ENCODE data around the gene PKP2. TPM values are rescaled to one million over a fixed set of nuclear protein-coding genes. Genes with fewer than 3 reads are reported as not detected.

Gene PKP2
- total and polyA plus RNA-seq, 2 donors from 2014 or later = 4.3 to 7.6 TPM

- H3K9me3 ChIP-seq (ENCODE audit: control insufficient read depth in 2 of 3, insufficient read depth in 1 of 3, low read length in 3 of 3) = no peaks in the 10 kb centered on the region
- no peaks in the 10 kb centered on the region for H3K36me3 ChIP-seq (ENCODE audit: control insufficient read depth in 2 of 3, insufficient read depth in 3 of 3, low read length in 3 of 3)
- no peaks in the 10 kb centered on the region for H3K27me3 ChIP-seq (ENCODE audit: control insufficient read depth, insufficient read depth, low read length)
- TF ChIP-seq CTCF (IDR thresholded peaks at IDR 0.05; ENCODE audit: borderline replicate concordance, extremely low read depth, insufficient read depth) = no peak
- H3K27ac ChIP-seq (ENCODE audit: low read depth in 2 of 2, low read length in 2 of 2) = no peak overlapping the region
- H3K4me1 ChIP-seq (ENCODE audit: control insufficient read depth in 2 of 3, insufficient read depth in 2 of 3, low read depth in 1 of 3, low read length in 3 of 3) = no peaks in the 10 kb centered on the region
- H3K4me3 ChIP-seq (ENCODE audit: low read length in 3 of 3) = no peak overlapping the region
- FAIRE-seq = no peak
- H3K9ac ChIP-seq (ENCODE audit: low read length in 3 of 3) = no peak overlapping the region
- DNase-seq = no peak
- intact Hi-C loops (cut with DNase I) = loop anchor here (10.0 kb wide), 2 partner anchors 153 to 1253 kb away; no protein-coding TSS in a partner anchor
Observed at GRCh38 chr12:32761716-32762115, 134.9 kb downstream of the PKP2 start.

- FAIRE-seq (no peak), DNase-seq (no peak)
- H3K9ac ChIP-seq (ENCODE audit: low read length in 3 of 3) = no peak overlapping the region
- intact Hi-C loops (cut with DNase I) = no loop called here
- TF ChIP-seq CTCF (IDR thresholded peaks at IDR 0.05; ENCODE audit: borderline replicate concordance, extremely low read depth, insufficient read depth) = no peak
- H3K4me3 ChIP-seq (ENCODE audit: low read length in 3 of 3) = no peak overlapping the region
- peaks cover 0 to under 1% (median 0%) of the 10 kb centered on the region in 3 donors for H3K36me3 ChIP-seq (ENCODE audit: control insufficient read depth in 2 of 3, insufficient read depth in 3 of 3, low read length in 3 of 3)
- H3K27me3 ChIP-seq (ENCODE audit: control insufficient read depth, insufficient read depth, low read length) = no peaks in the 10 kb centered on the region
- peaks cover 3 to 13% (median 11%) of the 10 kb centered on the region in 3 donors for H3K4me1 ChIP-seq (ENCODE audit: control insufficient read depth in 2 of 3, insufficient read depth in 2 of 3, low read depth in 1 of 3, low read length in 3 of 3)
- no peak overlapping the region for H3K27ac ChIP-seq (ENCODE audit: low read depth in 2 of 2, low read length in 2 of 2)
- H3K9me3 ChIP-seq (ENCODE audit: control insufficient read depth in 2 of 3, insufficient read depth in 1 of 3, low read length in 3 of 3) = no peaks in the 10 kb centered on the region
Observed at GRCh38 chr12:32757157-32757556, 139.4 kb downstream of the PKP2 start.

GRCh38 chr12:32756476-32757066, 140.0 kb downstream of the PKP2 start:
- TF ChIP-seq CTCF (IDR thresholded peaks at IDR 0.05; ENCODE audit: borderline replicate concordance, extremely low read depth, insufficient read depth) = no peak
- H3K36me3 ChIP-seq (ENCODE audit: control insufficient read depth in 2 of 3, insufficient read depth in 3 of 3, low read length in 3 of 3) = peaks cover 2 to 6% (median 4%) of the 10 kb centered on the region in 3 donors
- no peak for FAIRE-seq
- peak overlapping the region; percentile 86 to 98 (median 88) for H3K4me3 ChIP-seq (ENCODE audit: low read length in 3 of 3)
- H3K9me3 ChIP-seq (ENCODE audit: control insufficient read depth in 2 of 3, insufficient read depth in 1 of 3, low read length in 3 of 3) = no peaks in the 10 kb centered on the region
- peak overlapping the region in 1 of 3 donors; percentile 95 for H3K9ac ChIP-seq (ENCODE audit: low read length in 3 of 3)
- H3K4me1 ChIP-seq (ENCODE audit: control insufficient read depth in 2 of 3, insufficient read depth in 2 of 3, low read depth in 1 of 3, low read length in 3 of 3) = peaks cover 3 to 13% (median 11%) of the 10 kb centered on the region in 3 donors
- DNase-seq = peak in 4 of 5 donors; percentile 43 to 79 (median 58)
- peak overlapping the region in 1 of 2 donors; percentile 88 for H3K27ac ChIP-seq (ENCODE audit: low read depth in 2 of 2, low read length in 2 of 2)
- intact Hi-C loops (cut with DNase I) = no loop called here
- H3K27me3 ChIP-seq (ENCODE audit: control insufficient read depth, insufficient read depth, low read length) = no peaks in the 10 kb centered on the region
